Neural cell (in vitro differentiated cells): ENCODE results near the gene MAP4K4. TPM values are rescaled to one million over a fixed set of nuclear protein-coding genes. Genes with fewer than 3 reads are reported as not detected.
"Not testable (repeated sequence)": the region's sequence is repeated elsewhere in the genome, so short reads cannot be mapped to it uniquely, and the experiment has no call there.

Experiments used
- H2AFZ ChIP-seq: fragments of 200-600, 300-800 bp; sonication (generic), shearing (Covaris generic); 2 replicates; pipeline ENCODE4 v1.6.0; 2014; ENCODE audit warnings: low read depth, mild to moderate bottlenecking, antibody characterized with exemption, low read length, moderate library complexity
- H3F3A ChIP-seq: fragments of 200-600 bp; shearing (Covaris generic); 2 replicates; pipeline ENCODE4 v1.6.1; 2016; ENCODE audit warnings: mild to moderate bottlenecking, moderate library complexity, mixed read lengths, antibody characterized with exemption, low read length; ENCODE audit not compliant: insufficient read depth, poor library complexity, severe bottlenecking
- H3K27ac ChIP-seq: fragments of 200-600, 300-800 bp; sonication (generic), shearing (Covaris generic); 2 replicates; pipeline ENCODE4 v1.5.1; 2014; ENCODE audit warnings: mild to moderate bottlenecking, low read length, moderate library complexity
- H3K27me3 ChIP-seq: fragments of 300-800, 200-600 bp; sonication (generic), shearing (Covaris generic); 2 replicates; pipeline ENCODE4 v1.6.0; 2014; ENCODE audit warnings: mild to moderate bottlenecking, low read depth, low read length, moderate library complexity; ENCODE audit not compliant: insufficient read depth
- H3K36me3 ChIP-seq: fragments of 300-800, 200-600 bp; sonication (generic), shearing (Covaris generic); 2 replicates; pipeline ENCODE4 v1.5.1; 2014; ENCODE audit warnings: mild to moderate bottlenecking, antibody characterized with exemption, low read length, moderate library complexity; ENCODE audit not compliant: insufficient read depth
- H3K4me2 ChIP-seq: fragments of 300-800, 200-600 bp; sonication (generic), shearing (Covaris generic); 2 replicates; pipeline ENCODE4 v1.6.0; 2014; ENCODE audit warnings: mild to moderate bottlenecking, low read length
- H3K4me3 ChIP-seq: fragments of 300-800, 200-600 bp; sonication (generic), shearing (Covaris generic); 2 replicates; pipeline ENCODE4 v1.5.1; 2014; ENCODE audit warnings: mild to moderate bottlenecking, low read length, moderate library complexity
- H3K79me2 ChIP-seq: fragments of 200-600 bp; shearing (Covaris generic); replicated peaks from 2 replicates; pipeline ENCODE4 v1.6.0; 2014; ENCODE audit warnings: mild to moderate bottlenecking, low read length, moderate library complexity; ENCODE audit not compliant: insufficient read depth
- H3K9ac ChIP-seq: fragments of 300-800, 200-600 bp; sonication (generic), shearing (Covaris generic); 2 replicates; pipeline ENCODE4 v1.6.1; 2016; ENCODE audit warnings: mild to moderate bottlenecking, low read length, mixed read lengths
- H3K9me2 ChIP-seq: fragments of 200-600 bp; shearing (Covaris generic); 2 replicates; pipeline ENCODE4 v1.6.1; 2016; ENCODE audit warnings: mild to moderate bottlenecking, low read length, mixed read lengths; ENCODE audit not compliant: insufficient read depth
- H3K9me3 ChIP-seq: fragments of 200-600, 300-800 bp; sonication (generic), shearing (Covaris generic); 2 replicates; pipeline ENCODE4 v1.6.1; 2016; ENCODE audit warnings: mild to moderate bottlenecking, mixed run types, low read length, moderate library complexity, mixed read lengths
- H4K20me1 ChIP-seq: fragments of 200-600 bp; shearing (Covaris generic); 2 replicates; pipeline ENCODE4 v1.6.1; 2016; ENCODE audit warnings: mild to moderate bottlenecking, mixed run types; ENCODE audit not compliant: insufficient read depth
- CTCF ChIP-seq: fragments of 450-650 bp; IDR thresholded peaks from 2 replicates; pipeline ENCODE4 v1.5.1; 2014; ENCODE audit warnings: antibody characterized with exemption, mild to moderate bottlenecking, moderate library complexity; ENCODE audit not compliant: poor library complexity, severe bottlenecking
- EP300 ChIP-seq: fragments of 450-650 bp; conservative IDR thresholded peaks from 2 replicates; pipeline ENCODE4 v1.6.1; 2014; ENCODE audit warnings: antibody characterized with exemption, mild to moderate bottlenecking, moderate library complexity; ENCODE audit not compliant: poor library complexity, severe bottlenecking
- EZH2 ChIP-seq: fragments of 200-600, 300-800 bp; shearing (Covaris generic), sonication (generic); IDR thresholded peaks from 2 replicates; pipeline ENCODE4 v1.6.1; 2014; ENCODE audit warnings: antibody characterized with exemption, low read length, borderline replicate concordance, mild to moderate bottlenecking; ENCODE audit not compliant: insufficient read depth, poor library complexity, severe bottlenecking
- MXI1 ChIP-seq: fragments of 450-650 bp; conservative IDR thresholded peaks from 2 replicates; pipeline ENCODE4 v1.6.1; 2014; ENCODE audit warnings: antibody characterized with exemption, mild to moderate bottlenecking; ENCODE audit not compliant: poor library complexity, severe bottlenecking
- POLR2AphosphoS5 ChIP-seq: IDR thresholded peaks from 2 replicates; pipeline ENCODE4 v1.6.1; 2012
- RAD21 ChIP-seq: fragments of 450-650 bp; conservative IDR thresholded peaks from 2 replicates; pipeline ENCODE4 v1.6.1; 2014; ENCODE audit warnings: antibody characterized with exemption, mild to moderate bottlenecking, moderate library complexity
- REST ChIP-seq: IDR thresholded peaks from 2 replicates; pipeline ENCODE4 v1.6.1; 2012; ENCODE audit warnings: borderline replicate concordance
- SMC3 ChIP-seq: fragments of 450-650 bp; conservative IDR thresholded peaks from 2 replicates; pipeline ENCODE4 v1.6.1; 2014; ENCODE audit warnings: antibody characterized with exemption, mild to moderate bottlenecking, moderate library complexity; ENCODE audit not compliant: poor library complexity
- TAF1 ChIP-seq: IDR thresholded peaks from 2 replicates; pipeline ENCODE4 v1.6.1; 2012; ENCODE audit warnings: low read depth
- polyA plus RNA-seq: library from polyadenylated mRNA; depleted of rRNA; stranded (reverse); fragments of >200 nt; gene quantifications from 2 replicates; pipeline ENCODE4 v1.2.3, GENCODE V29; 2014

The MAP4K4 gene
- polyA plus RNA-seq, 1 donor from 2014 or later, result 125 TPM

GRCh38 chr2:101930847-101931246, 233.3 kb downstream of the MAP4K4 start:
- Histone ChIP-seq H3F3A (no peaks in the 10 kb centered on the region), H3K27ac (no peak overlapping the region), H3K9me3 (no peaks in the 10 kb centered on the region), H3K36me3 (no peaks in the 10 kb centered on the region), H3K79me2 (no peaks in the 10 kb centered on the region), H2AFZ (no peak overlapping the region), H3K9me2 (no peaks in the 10 kb centered on the region), H3K4me2 (no peak overlapping the region), H3K27me3 (no peaks in the 10 kb centered on the region), H4K20me1 (no peaks in the 10 kb centered on the region), H3K9ac (no peak overlapping the region), H3K4me3 (no peak overlapping the region)
- no peak for TF ChIP-seq MXI1
- TF ChIP-seq CTCF, result no peak
- TF ChIP-seq EP300, result no peak
- no peak for TF ChIP-seq RAD21
- TF ChIP-seq SMC3, result no peak
- no peak for TF ChIP-seq REST
- no peak for TF ChIP-seq POLR2AphosphoS5
- no peak for TF ChIP-seq EZH2
- no peak for TF ChIP-seq TAF1

GRCh38 chr2:101931402-101931801, 233.9 kb downstream of the MAP4K4 start:
- Histone ChIP-seq H3K27ac (no peak overlapping the region), H3K27me3 (no peaks in the 10 kb centered on the region), H3K4me2 (no peak overlapping the region), H3K9ac (no peak overlapping the region), H3K79me2 (no peaks in the 10 kb centered on the region), H3F3A (no peaks in the 10 kb centered on the region), H4K20me1 (no peaks in the 10 kb centered on the region), H3K9me2 (no peaks in the 10 kb centered on the region), H3K36me3 (no peaks in the 10 kb centered on the region), H2AFZ (no peak overlapping the region), H3K4me3 (no peak overlapping the region), H3K9me3 (no peaks in the 10 kb centered on the region)
- no peak for TF ChIP-seq EP300
- no peak for TF ChIP-seq REST
- no peak for TF ChIP-seq EZH2
- no peak for TF ChIP-seq SMC3
- no peak for TF ChIP-seq RAD21
- TF ChIP-seq TAF1, result no peak
- no peak for TF ChIP-seq POLR2AphosphoS5
- TF ChIP-seq MXI1, result no peak
- no peak for TF ChIP-seq CTCF

- not testable (repeated sequence) for H2AFZ ChIP-seq, H3K9ac ChIP-seq
These were observed 238.3 kb downstream of the MAP4K4 start for GRCh38 chr2:101935764-101936163.

More at GRCh38 chr2:101935764-101936163, 238.3 kb downstream of the MAP4K4 start:
- H3K79me2 ChIP-seq, H4K20me1 ChIP-seq, H3K36me3 ChIP-seq, H3K4me3 ChIP-seq, H3K9me2 ChIP-seq, H3F3A ChIP-seq, H3K9me3 ChIP-seq, H3K27ac ChIP-seq, H3K27me3 ChIP-seq, H3K4me2 ChIP-seq: not testable (repeated sequence)
